HepG2 (cell line): ENCODE measurements around the gene SH3PXD2A. TPM values are rescaled to one million over a fixed set of nuclear protein-coding genes. Genes with fewer than 3 reads are reported as not detected.
A peak's percentile ranks its signal among the peaks of the same experiment; 100 is the strongest.

Experiments
- ATAC-seq: fragments of 200-7000 bp; cut with Tn5 transposase; 3 replicates; pipeline ENCODE4 v1.9.1; 2020; ENCODE audit warnings: mild to moderate bottlenecking, moderate library complexity
- BruUV-seq: library from RNA; stranded (reverse); fragments of 400-500 nt; replicated peaks from 2 replicates; lab custom pipeline; 2021; lab: Mats Ljungman, UMichigan
- CTCF ChIA-PET: fragments of 300-600 bp; formaldehyde crosslinking; extraction: SDS; loops from one replicate; lab custom pipeline; 2021; ENCODE audit warnings: low total read pairs, inconsistent platforms, low intra/inter-chr PET ratio; lab: Yijun Ruan, JAX
- POLR2A ChIA-PET: fragments of 350-600 bp; sonication (Branson Sonifier 250); formaldehyde crosslinking; loops from one replicate; lab custom pipeline; 2020; ENCODE audit warnings: antibody characterized with exemption, inconsistent platforms; lab: Yijun Ruan, JAX
- DNase-seq: peaks from one replicate; pipeline ENCODE4 v3.0.0-alpha.2; 2015; ENCODE audit warnings: low spot score
- FAIRE-seq: peaks from 3 replicates; lab custom pipeline; 2011; peaks lifted over from hg19 to GRCh38; lab: Jason Lieb, UNC
- H2AFZ ChIP-seq: one replicate; pipeline ENCODE4 v1.6.1; 2011; ENCODE audit warnings: low read length, inconsistent platforms
- H3K27ac ChIP-seq: fragments of 300-600 bp; 3 replicates; pipeline ENCODE4 v1.8.0; 2011; ENCODE audit warnings: mixed run types, mild to moderate bottlenecking, mixed read lengths, low read length, inconsistent platforms; ENCODE audit not compliant: insufficient read depth; ENCODE audit errors: extremely low read length
- H3K27me3 ChIP-seq, 2 experiments: fragments of 200-600 bp in 1 of 2; 2 replicates in 1 of 2; 3 replicates in 1 of 2; pipeline versions ENCODE4 v1.6.0 to v1.8.0; 2011; ENCODE audit warnings: low read length in 2 of 2, mild to moderate bottlenecking in 2 of 2, moderate library complexity in 2 of 2, inconsistent platforms in 1 of 2; ENCODE audit not compliant: insufficient read depth in 2 of 2, control insufficient read depth in 1 of 2
- H3K36me3 ChIP-seq, 2 experiments: fragments of 200-600 bp in 1 of 2; replicated peaks in 1 of 2; 2 replicates in 1 of 2; 3 replicates in 1 of 2; pipeline versions ENCODE4 v1.5.1 to v1.8.0; 2011; ENCODE audit warnings: low read length in 2 of 2, inconsistent platforms in 1 of 2; ENCODE audit not compliant: insufficient read depth in 2 of 2, control insufficient read depth in 1 of 2
- H3K4me1 ChIP-seq: 2 replicates; pipeline ENCODE4 v1.5.1; 2012; ENCODE audit warnings: low read length, inconsistent platforms; ENCODE audit not compliant: insufficient read depth
- H3K4me2 ChIP-seq: 2 replicates; pipeline ENCODE4 v1.6.0; 2011; ENCODE audit warnings: low read depth, low read length, inconsistent platforms
- H3K4me3 ChIP-seq, 3 experiments: fragments of 200-600 bp in 1 of 3; sonication (generic), shearing (Covaris generic) in 1 of 3; replicated peaks in 1 of 3; 2 replicates each; pipeline ENCODE4 v1.5.1; 2011 to 2016; ENCODE audit warnings: low read length in 3 of 3, inconsistent platforms in 2 of 3, low read depth in 2 of 3, mild to moderate bottlenecking in 2 of 3, control low read depth in 1 of 3, mixed read lengths in 1 of 3; ENCODE audit not compliant: insufficient read depth in 1 of 3
- H3K79me2 ChIP-seq: one replicate; pipeline ENCODE4 v1.6.1; 2011; ENCODE audit warnings: low read length, inconsistent platforms; ENCODE audit not compliant: insufficient read depth
- H3K9ac ChIP-seq: 2 replicates; pipeline ENCODE4 v1.6.0; 2011; ENCODE audit warnings: mild to moderate bottlenecking, low read depth, low read length, inconsistent platforms; ENCODE audit not compliant: insufficient read depth
- H3K9me3 ChIP-seq: 2 replicates; pipeline ENCODE4 v1.5.1; 2012; ENCODE audit warnings: mild to moderate bottlenecking, low read length
- H4K20me1 ChIP-seq: 2 replicates; pipeline ENCODE4 v1.6.0; 2011; ENCODE audit warnings: inconsistent platforms, mild to moderate bottlenecking, low read length, moderate library complexity; ENCODE audit not compliant: insufficient read depth
- ELF3 ChIP-seq: IDR thresholded peaks from 2 replicates; pipeline ENCODE4 v1.6.1; 2016; ENCODE audit warnings: missing genetic modification reagents, missing compliant biosample characterization
- HMGA1 ChIP-seq: sonication (generic); formaldehyde crosslinking; conservative IDR thresholded peaks from 2 replicates; pipeline ENCODE4 v1.4.0; 2020; ENCODE audit warnings: missing genetic modification reagents
- IRF2 ChIP-seq: IDR thresholded peaks from 2 replicates; pipeline ENCODE4 v1.6.1; 2018; ENCODE audit warnings: missing genetic modification reagents, missing compliant biosample characterization
- LCORL ChIP-seq, 2 experiments: fragments of 450-650 bp in 1 of 2; sonication (generic) in 1 of 2; formaldehyde crosslinking in 1 of 2; IDR thresholded peaks; 2 replicates each; pipeline versions ENCODE4 v1.5.0 to v1.6.1; 2017 to 2020; ENCODE audit warnings: antibody characterized with exemption in 1 of 2, missing genetic modification reagents in 1 of 2
- MLLT10 ChIP-seq: sonication (generic); formaldehyde crosslinking; IDR thresholded peaks from 2 replicates; pipeline ENCODE4 v1.4.0; 2020; ENCODE audit warnings: missing genetic modification reagents
- SMAD9 ChIP-seq: sonication (generic); formaldehyde crosslinking; IDR thresholded peaks from 2 replicates; pipeline ENCODE4 v1.5.1; 2020; ENCODE audit warnings: mild to moderate bottlenecking, missing genetic modification reagents
- ZC3H13 ChIP-seq: sonication (generic); formaldehyde crosslinking; IDR thresholded peaks from 2 replicates; pipeline ENCODE4 v1.8.1; 2023; ENCODE audit warnings: mild to moderate bottlenecking, missing genetic modification reagents, moderate library complexity
- ZMAT3 ChIP-seq: sonication (generic); formaldehyde crosslinking; conservative IDR thresholded peaks from 2 replicates; pipeline ENCODE4 v1.7.0; 2021; ENCODE audit warnings: missing genetic modification reagents
- ZNF260 ChIP-seq: sonication (generic); formaldehyde crosslinking; IDR thresholded peaks from 2 replicates; pipeline ENCODE4 v1.4.0; 2020; ENCODE audit warnings: missing genetic modification reagents, low read depth, mild to moderate bottlenecking, borderline replicate concordance
- ZNF263 ChIP-seq: sonication (generic); formaldehyde crosslinking; IDR thresholded peaks from 2 replicates; pipeline ENCODE4 v1.4.0; 2020; ENCODE audit warnings: missing genetic modification reagents
- ZNF512B ChIP-seq: sonication (generic); formaldehyde crosslinking; IDR thresholded peaks from 2 replicates; pipeline ENCODE4 v1.5.1; 2020; ENCODE audit warnings: missing genetic modification reagents, mild to moderate bottlenecking, borderline replicate concordance
- ZNF619 ChIP-seq: sonication (generic); formaldehyde crosslinking; IDR thresholded peaks from 2 replicates; pipeline ENCODE4 v1.4.0; 2020; ENCODE audit warnings: mild to moderate bottlenecking, missing genetic modification reagents
- ZNF839 ChIP-seq: sonication (generic); formaldehyde crosslinking; IDR thresholded peaks from 2 replicates; pipeline ENCODE4 v1.4.0; 2020; ENCODE audit warnings: missing genetic modification reagents, mild to moderate bottlenecking, borderline replicate concordance
- ZSCAN30 ChIP-seq: sonication (generic); formaldehyde crosslinking; IDR thresholded peaks from 2 replicates; pipeline ENCODE4 v1.5.0; 2020; ENCODE audit warnings: mild to moderate bottlenecking, missing genetic modification reagents
- WGBS: methylation state at CpG from one replicate; pipeline ENCODE4 v1.1.6; 2017; ENCODE audit warnings: low lambda C conversion rate; 5-methylcytosine and 5-hydroxymethylcytosine counted together
- in situ Hi-C: cut with HindIII; loops from 2 replicates; pipeline ENCODE4 v1.10.0; 2017; ENCODE audit warnings: low pct_unique_long_range_greater_than_20kb; ENCODE audit not compliant: extremely low pct_ligation_motif_present
- intact Hi-C: fragments of 100-400 bp; cut with micrococcal nuclease; formaldehyde crosslinking; loops from one replicate; pipeline ENCODE4 v1.10.0; 2022; ENCODE audit not compliant: unreplicated experiment
- polyA plus RNA-seq, 8 experiments: library from polyadenylated mRNA; depleted of rRNA in 3 of 8; stranded (reverse) in 7 of 8; unstranded in 1 of 8; fragments of >200 nt; fragmentation: Illumina TruSeq in 4 of 8; extraction: Trizol in 4 of 8; gene quantifications; 2 replicates each; pipeline versions ENCODE4 v1.2.1 to v1.2.3, GENCODE V29; 2011 to 2016; ENCODE audit warnings: low read depth in 4 of 8, missing spikeins in 1 of 8, mixed read lengths in 1 of 8; ENCODE audit not compliant: insufficient read depth in 1 of 8
- total RNA-seq, 5 experiments: library from RNA; depleted of rRNA; stranded (reverse); fragments of >200 nt; fragmentation: Illumina TruSeq; extraction: Trizol; gene quantifications; 2 replicates each; pipeline ENCODE4 v1.2.3, GENCODE V29; 2016; ENCODE audit warnings: low read depth in 1 of 5

The SH3PXD2A gene
- total and polyA plus RNA-seq, 2 of the 13 experiments (the other 11 are each of a cell fraction or from before 2014, with no cell fraction given), result 11.1 to 11.3 TPM

GRCh38 chr10:103856797-103857170 is 1.4 kb upstream of the SH3PXD2A start:
- Histone ChIP-seq H3K27ac (peak overlapping the region; percentile 76), H3K4me1 (peaks cover 55% of the 10 kb centered on the region), H3K27me3 (no peaks in the 10 kb centered on the region; a peak in 1 of 5 replicates), H3K36me3 (peaks cover 2 to 8% of the 10 kb centered on the region in 2 experiments; a peak in 2 of 5 replicates), H3K9ac (peak overlapping the region; percentile 68; the same call in 1 of the 2 replicates), H3K79me2 (peaks cover 32% of the 10 kb centered on the region), H3K4me3 (no peak overlapping the region), H2AFZ (no peak overlapping the region)
- intact Hi-C loops, result no loop called here
- in situ Hi-C loops, result loop anchor here (5.0 kb wide), 2 partner anchors 64 to 144 kb away; no protein-coding TSS in a partner anchor
- no peak for ATAC-seq
- POLR2A ChIA-PET, result interaction anchor here (1.4 to 6.8 kb wide), 8 partner anchors 9 to 143 kb away, joined by 3 to 107 read pairs (median 6); no protein-coding TSS in a partner anchor
- TF ChIP-seq IRF2 (CRISPR knock-in tag), result peak; percentile 6; the same call in 1 of the 2 replicates
- no peak for TF ChIP-seq SMAD9 (CRISPR knock-in tag)
- TF ChIP-seq MLLT10 (CRISPR knock-in tag), result no peak
- no peak for TF ChIP-seq ZNF839 (CRISPR knock-in tag)
- no peak for TF ChIP-seq ZNF512B (CRISPR knock-in tag)
- TF ChIP-seq ZNF619 (CRISPR knock-in tag), result no peak
- no peak for TF ChIP-seq ZMAT3 (CRISPR knock-in tag)
- TF ChIP-seq ZC3H13 (CRISPR knock-in tag), result no peak
- no peak for TF ChIP-seq ELF3
- TF ChIP-seq ZNF263, result 0 out of 2 replicates have a peak, but pooled peaks have one; percentile 5
- TF ChIP-seq ZNF260, result no peak
- no peak for TF ChIP-seq HMGA1 (CRISPR knock-in tag)
- no peak for TF ChIP-seq ZSCAN30 (CRISPR knock-in tag)
- 0 out of 2 replicates have a peak, but pooled peaks have one; percentile 37 for TF ChIP-seq LCORL (IDR thresholded peaks at IDR 0.05)
- no peak for TF ChIP-seq LCORL (CRISPR knock-in tag; IDR thresholded peaks at IDR 0.05)
- TF ChIP-seq, all 625 proteins: peak for 3
- DNase-seq, result peak; percentile 19
- BruUV-seq, result no TSS peak
- CTCF ChIA-PET, result no interaction called here
- no peak for FAIRE-seq
- WGBS, result 42% methylated on average over 5 of the region's 5 CpGs
- H3K9me3 ChIP-seq, result no peaks in the 10 kb centered on the region
- peak overlapping the region; percentile 86 for H3K4me2 ChIP-seq
- peaks cover 19% of the 10 kb centered on the region for H4K20me1 ChIP-seq
